Adrenal gland (tissue), 5 donors: ENCODE data around the gene TMPRSS3.

ENCODE experiments used
- POLR2A ChIP-seq, 2 donors: fragments of 450-650 bp; IDR thresholded peaks; one replicate each; pipeline ENCODE4 v1.6.1; 2017; ENCODE audit warnings: antibody characterized with exemption in 2 of 2, mild to moderate bottlenecking in 2 of 2, moderate library complexity in 1 of 2
- TF ChIP-seq, protein P1 (sequence below), 6 experiments: fragments of 450-650 bp in 4 of 6; fragments of 200-600 bp in 2 of 6; sonication (generic) in 1 of 6; IDR thresholded peaks; 1 replicate in 5 of 6; 2 replicates in 1 of 6; pipeline versions ENCODE4 v1.5.1 to v1.8.0; 2016 to 2021; ENCODE audit warnings: antibody characterized with exemption in 6 of 6, mild to moderate bottlenecking in 2 of 6, moderate library complexity in 1 of 6
- donor health status: DM: no; HTN: no; CAD: no.

DNA sequence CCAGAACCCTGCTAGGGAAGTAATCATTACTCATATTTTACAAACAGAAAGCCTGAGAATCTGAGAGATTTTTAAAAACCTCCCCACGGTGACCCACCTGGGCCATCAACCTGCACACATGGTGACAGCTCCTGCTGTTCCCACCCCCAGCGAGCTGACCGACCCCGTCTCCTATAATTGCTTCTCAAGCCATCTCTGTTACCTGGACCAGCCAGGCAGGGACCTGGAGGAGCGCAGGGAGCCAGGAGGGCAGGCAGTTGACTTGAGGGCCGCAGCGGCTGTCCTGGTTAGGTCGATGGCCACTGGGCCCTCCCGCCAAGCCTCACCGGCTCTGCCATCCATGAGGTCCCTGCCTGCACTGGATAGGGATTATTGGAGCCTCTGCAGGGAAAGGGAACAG is 52.8 kb downstream of the TMPRSS3 start:
- TF ChIP-seq, protein P1, sequence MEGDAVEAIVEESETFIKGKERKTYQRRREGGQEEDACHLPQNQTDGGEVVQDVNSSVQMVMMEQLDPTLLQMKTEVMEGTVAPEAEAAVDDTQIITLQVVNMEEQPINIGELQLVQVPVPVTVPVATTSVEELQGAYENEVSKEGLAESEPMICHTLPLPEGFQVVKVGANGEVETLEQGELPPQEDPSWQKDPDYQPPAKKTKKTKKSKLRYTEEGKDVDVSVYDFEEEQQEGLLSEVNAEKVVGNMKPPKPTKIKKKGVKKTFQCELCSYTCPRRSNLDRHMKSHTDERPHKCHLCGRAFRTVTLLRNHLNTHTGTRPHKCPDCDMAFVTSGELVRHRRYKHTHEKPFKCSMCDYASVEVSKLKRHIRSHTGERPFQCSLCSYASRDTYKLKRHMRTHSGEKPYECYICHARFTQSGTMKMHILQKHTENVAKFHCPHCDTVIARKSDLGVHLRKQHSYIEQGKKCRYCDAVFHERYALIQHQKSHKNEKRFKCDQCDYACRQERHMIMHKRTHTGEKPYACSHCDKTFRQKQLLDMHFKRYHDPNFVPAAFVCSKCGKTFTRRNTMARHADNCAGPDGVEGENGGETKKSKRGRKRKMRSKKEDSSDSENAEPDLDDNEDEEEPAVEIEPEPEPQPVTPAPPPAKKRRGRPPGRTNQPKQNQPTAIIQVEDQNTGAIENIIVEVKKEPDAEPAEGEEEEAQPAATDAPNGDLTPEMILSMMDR (IDR thresholded peaks at IDR 0.05): no peak
- no peak for TF ChIP-seq POLR2A (IDR thresholded peaks at IDR 0.05)
